ENCODE results near the gene PHACTR1. TPM values are rescaled to one million over a fixed set of nuclear protein-coding genes. Genes with fewer than 3 reads are reported as not detected.

Gene PHACTR1
- polyA plus RNA-seq, 1 experiment: not detected

- POLR2A ChIA-PET: no interaction called here
- no peak for DNase-seq (ENCODE audit: low read depth, low spot score)
- Histone ChIP-seq H3K9me3 (ENCODE audit: control insufficient read depth, insufficient read depth, low read length) (no peaks in the 10 kb centered on the region), H3K27me3 (ENCODE audit: control insufficient read depth, insufficient read depth, low read length) (no peaks in the 10 kb centered on the region), H3K4me3 (ENCODE audit: low read depth, low read length) (no peak overlapping the region), H3K27ac (ENCODE audit: low read depth, low read length) (no peak overlapping the region)
- TF ChIP-seq CTCF (IDR thresholded peaks at IDR 0.05; ENCODE audit: low read depth, low read length): no peak
- CTCF ChIA-PET: interaction anchor here (1.5 kb wide), 1 partner anchor 15 kb away, joined by 5 read pairs; no protein-coding TSS in a partner anchor
These were observed 162.2 kb downstream of the PHACTR1 start for GRCh38 chr6:12878741-12879140.

- Histone ChIP-seq H3K27me3 (ENCODE audit: control insufficient read depth, insufficient read depth, low read length) (no peaks in the 10 kb centered on the region), H3K27ac (ENCODE audit: low read depth, low read length) (no peak overlapping the region), H3K4me3 (ENCODE audit: low read depth, low read length) (no peak overlapping the region), H3K9me3 (ENCODE audit: control insufficient read depth, insufficient read depth, low read length) (no peaks in the 10 kb centered on the region)
- ChIA-PET CTCF (interaction anchor here (0.6 kb wide), 1 partner anchor 246 kb away, joined by 3 read pairs; no protein-coding TSS in a partner anchor), POLR2A (no interaction called here)
- DNase-seq (ENCODE audit: low read depth, low spot score): no peak
- TF ChIP-seq CTCF (IDR thresholded peaks at IDR 0.05; ENCODE audit: low read depth, low read length): no peak
These were observed 166.3 kb downstream of the PHACTR1 start for GRCh38 chr6:12882761-12883290.

- TF ChIP-seq CTCF (IDR thresholded peaks at IDR 0.05; ENCODE audit: low read depth, low read length): no peak
- ChIA-PET POLR2A (no interaction called here), CTCF (no interaction called here)
- Histone ChIP-seq H3K27ac (ENCODE audit: low read depth, low read length) (no peak overlapping the region), H3K9me3 (ENCODE audit: control insufficient read depth, insufficient read depth, low read length) (no peaks in the 10 kb centered on the region), H3K27me3 (ENCODE audit: control insufficient read depth, insufficient read depth, low read length) (no peaks in the 10 kb centered on the region), H3K4me3 (ENCODE audit: low read depth, low read length) (no peak overlapping the region)
- no peak for DNase-seq (ENCODE audit: low read depth, low spot score)
These were observed 168.4 kb downstream of the PHACTR1 start for GRCh38 chr6:12884983-12885382.

- POLR2A ChIA-PET: no interaction called here
- H3K4me3 ChIP-seq (ENCODE audit: low read depth, low read length): no peak overlapping the region
- no peak for DNase-seq (ENCODE audit: low read depth, low spot score)
- H3K9me3 ChIP-seq (ENCODE audit: control insufficient read depth, insufficient read depth, low read length): no peaks in the 10 kb centered on the region
- H3K27ac ChIP-seq (ENCODE audit: low read depth, low read length): no peak overlapping the region
- CTCF ChIA-PET: no interaction called here
- TF ChIP-seq CTCF (IDR thresholded peaks at IDR 0.05; ENCODE audit: low read depth, low read length): no peak
- no peaks in the 10 kb centered on the region for H3K27me3 ChIP-seq (ENCODE audit: control insufficient read depth, insufficient read depth, low read length)
These were observed 170.6 kb downstream of the PHACTR1 start for GRCh38 chr6:12886961-12887775.

GRCh38 chr6:12890171-12890790 is 173.7 kb downstream of the PHACTR1 start:
- H3K4me3 ChIP-seq (ENCODE audit: low read depth, low read length): no peak overlapping the region
- CTCF ChIA-PET: no interaction called here
- no peak for DNase-seq (ENCODE audit: low read depth, low spot score)
- POLR2A ChIA-PET: no interaction called here
- peak; percentile 51 for TF ChIP-seq CTCF (IDR thresholded peaks at IDR 0.05; ENCODE audit: low read depth, low read length)
- H3K27me3 ChIP-seq (ENCODE audit: control insufficient read depth, insufficient read depth, low read length): no peaks in the 10 kb centered on the region
- no peaks in the 10 kb centered on the region for H3K9me3 ChIP-seq (ENCODE audit: control insufficient read depth, insufficient read depth, low read length)
- H3K27ac ChIP-seq (ENCODE audit: low read depth, low read length): no peak overlapping the region
